ENCODE data around the gene ARSA. TPM values are rescaled to one million over a fixed set of nuclear protein-coding genes. Genes with fewer than 3 reads are reported as not detected.
"Not testable (repeated sequence)": the region's sequence is repeated elsewhere in the genome, so short reads cannot be mapped to it uniquely, and the experiment has no call there.

The ARSA gene
- 10 to 100 TPM; 14.1 to 21.0 (median 16.6) TPM for polyA plus RNA-seq (ENCODE audit: insufficient read length in 4 of 4)

- peak in 3 of 4 donors; percentile 61 to 63 (median 62) for DNase-seq (ENCODE audit: low read depth in 4 of 4, low spot score in 3 of 4)
Observed at GRCh38 chr22:50627642-50628542, at the start of gene ARSA. TSS of gene ARSA (minus strand) at chr22:50628152. CDS start at chr22:50627779, 373 bp downstream.

- no peak for DNase-seq (ENCODE audit: low read depth in 4 of 4, low spot score in 3 of 4)
Observed at GRCh38 chr22:50676661-50677492, 48.9 kb upstream of the ARSA start.

- DNase-seq (ENCODE audit: low read depth in 4 of 4, low spot score in 3 of 4), result no peak
Observed at GRCh38 chr22:50676180-50676636, 48.3 kb upstream of the ARSA start.

GRCh38 chr22:50675553-50676179 is 47.7 kb upstream of the ARSA start:
- DNase-seq (ENCODE audit: low read depth in 4 of 4, low spot score in 3 of 4), result no peak

DNA sequence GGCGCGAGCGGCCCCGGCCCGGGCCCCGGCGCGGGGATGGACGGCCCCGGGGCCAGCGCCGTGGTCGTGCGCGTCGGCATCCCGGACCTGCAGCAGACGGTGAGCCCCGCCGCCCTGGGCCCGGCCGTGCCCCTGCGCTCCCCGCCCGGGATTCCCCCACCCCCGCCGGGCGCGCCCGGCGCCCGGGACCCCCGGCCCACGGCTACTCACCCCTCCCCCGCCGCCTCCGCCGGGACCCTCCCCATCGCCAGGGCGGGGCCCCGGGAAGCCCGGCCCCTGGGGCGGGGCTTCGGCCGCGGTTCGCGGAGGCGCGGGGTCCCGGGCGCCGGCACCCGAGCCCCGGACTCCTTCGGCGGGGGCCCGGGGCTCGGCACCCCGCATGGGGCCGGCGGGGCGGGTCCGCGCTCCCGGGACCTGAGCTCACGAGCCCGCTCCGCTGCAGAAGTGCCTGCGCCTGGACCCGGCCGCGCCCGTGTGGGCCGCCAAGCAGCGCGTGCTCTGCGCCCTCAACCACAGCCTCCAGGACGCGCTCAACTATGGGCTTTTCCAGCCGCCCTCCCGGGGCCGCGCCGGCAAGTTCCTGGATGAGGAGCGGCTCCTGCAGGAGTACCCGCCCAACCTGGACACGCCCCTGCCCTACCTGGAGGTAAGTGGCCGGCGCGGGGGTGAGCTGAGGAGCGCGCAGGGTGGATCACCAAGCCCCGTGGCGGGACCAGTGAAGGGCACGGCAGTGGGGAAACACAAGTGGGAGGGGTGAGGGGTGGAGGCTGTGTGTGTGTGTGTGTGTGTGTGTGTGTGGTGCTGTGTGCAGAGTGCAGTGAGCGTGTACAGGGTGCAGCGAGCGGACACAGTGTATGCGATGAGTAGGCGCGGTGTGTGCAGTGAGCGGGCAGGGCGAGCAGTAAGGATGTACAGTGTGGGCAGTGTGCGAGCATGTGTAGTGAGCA is 46.9 kb upstream of the ARSA start:
- no peak for DNase-seq (ENCODE audit: low read depth in 4 of 4, low spot score in 3 of 4)

DNA sequence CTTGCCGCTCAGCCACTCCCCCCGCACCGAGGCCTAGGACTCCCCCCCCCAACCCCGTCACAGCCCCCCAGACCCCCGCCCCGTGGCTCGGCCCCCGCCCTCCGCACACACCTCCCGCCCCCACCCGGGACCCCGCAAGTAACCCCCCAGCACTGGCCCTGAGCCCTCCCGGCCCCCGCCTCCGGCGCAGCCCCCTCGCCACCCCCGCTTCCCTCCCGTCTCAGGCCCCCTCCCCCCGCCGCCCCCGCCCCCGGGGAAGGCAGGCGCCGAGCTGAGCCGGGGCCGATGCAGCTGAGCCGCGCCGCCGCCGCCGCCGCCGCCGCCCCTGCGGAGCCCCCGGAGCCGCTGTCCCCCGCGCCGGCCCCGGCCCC is 46.2 kb upstream of the ARSA start:
- DNase-seq (ENCODE audit: low read depth in 4 of 4, low spot score in 3 of 4), result no peak

DNA sequence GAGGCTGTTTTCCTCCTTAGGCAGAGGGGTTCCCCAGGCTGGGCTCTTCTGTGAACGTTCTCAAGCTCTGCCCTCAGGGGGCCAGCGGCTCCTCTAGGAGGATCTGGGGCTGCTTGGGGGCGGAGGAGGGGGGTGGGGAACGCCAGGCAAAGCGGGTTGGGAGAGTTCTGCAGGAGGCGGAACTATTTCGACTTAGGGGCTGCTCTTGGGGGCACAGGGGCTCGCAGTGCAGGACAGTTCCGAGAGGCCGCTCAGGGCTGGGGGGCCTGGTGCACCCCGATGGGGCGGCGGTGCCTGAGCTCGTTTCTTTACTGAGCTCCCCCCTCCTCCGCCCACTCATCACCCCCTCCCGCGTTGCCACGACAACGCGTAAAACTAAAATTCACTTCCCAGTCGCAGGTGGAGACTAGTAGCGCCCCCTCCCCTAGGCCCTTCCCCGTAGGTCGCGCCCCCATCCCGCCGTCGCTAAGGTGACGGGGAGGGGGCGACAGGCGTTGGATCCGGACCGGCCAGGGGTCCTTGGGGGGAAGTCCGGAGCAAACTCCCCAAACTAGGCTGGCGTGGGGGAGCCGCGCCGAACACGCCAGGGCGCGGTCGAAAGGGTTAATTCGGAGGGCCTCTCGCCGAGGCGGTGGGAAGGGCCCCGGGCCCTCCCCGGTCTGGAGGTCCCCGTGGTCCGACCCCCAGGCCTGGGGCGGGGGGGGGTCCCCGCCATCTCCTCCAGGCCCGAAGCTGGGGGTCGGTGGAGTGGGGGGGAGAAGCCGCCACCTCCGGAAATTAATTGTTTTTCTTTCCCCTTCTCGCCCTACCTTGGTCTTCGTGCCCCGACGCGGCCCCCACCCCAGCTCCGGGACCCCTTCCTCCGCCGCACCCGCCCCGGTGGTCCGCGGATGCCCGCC is 45.5 kb upstream of the ARSA start:
- DNase-seq (ENCODE audit: low read depth in 4 of 4, low spot score in 3 of 4), result no peak

GRCh38 chr22:50672471-50673230 is 44.7 kb upstream of the ARSA start, which contains the start of gene SHANK3:
TSS of gene SHANK3 (plus strand) at chr22:50672823.
- no peak for DNase-seq (ENCODE audit: low read depth in 4 of 4, low spot score in 3 of 4)

DNA sequence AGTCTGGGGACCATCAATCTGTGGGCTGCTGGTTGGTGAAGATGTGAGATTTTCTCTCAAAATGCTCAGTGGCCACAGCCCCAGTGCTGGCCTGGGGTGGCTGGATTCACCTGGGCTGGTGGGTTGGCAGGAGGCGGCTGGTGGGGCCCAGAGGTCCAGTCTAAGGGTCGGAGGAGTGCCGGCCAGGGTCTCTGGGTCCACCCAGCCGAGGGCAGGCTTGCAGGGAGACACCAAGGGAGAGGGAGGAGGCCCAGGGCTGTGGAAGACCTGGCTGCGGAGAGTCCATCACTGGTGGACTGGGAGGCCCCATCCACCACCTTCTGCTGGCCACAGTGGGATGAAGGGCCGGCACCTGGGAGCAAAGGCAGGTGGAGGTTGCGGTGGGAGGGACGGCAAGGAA is 44.1 kb upstream of the ARSA start:
- DNase-seq (ENCODE audit: low read depth in 4 of 4, low spot score in 3 of 4), result no peak

GRCh38 chr22:50671641-50672040 is 43.7 kb upstream of the ARSA start:
- DNase-seq (ENCODE audit: low read depth in 4 of 4, low spot score in 3 of 4), result no peak

DNA sequence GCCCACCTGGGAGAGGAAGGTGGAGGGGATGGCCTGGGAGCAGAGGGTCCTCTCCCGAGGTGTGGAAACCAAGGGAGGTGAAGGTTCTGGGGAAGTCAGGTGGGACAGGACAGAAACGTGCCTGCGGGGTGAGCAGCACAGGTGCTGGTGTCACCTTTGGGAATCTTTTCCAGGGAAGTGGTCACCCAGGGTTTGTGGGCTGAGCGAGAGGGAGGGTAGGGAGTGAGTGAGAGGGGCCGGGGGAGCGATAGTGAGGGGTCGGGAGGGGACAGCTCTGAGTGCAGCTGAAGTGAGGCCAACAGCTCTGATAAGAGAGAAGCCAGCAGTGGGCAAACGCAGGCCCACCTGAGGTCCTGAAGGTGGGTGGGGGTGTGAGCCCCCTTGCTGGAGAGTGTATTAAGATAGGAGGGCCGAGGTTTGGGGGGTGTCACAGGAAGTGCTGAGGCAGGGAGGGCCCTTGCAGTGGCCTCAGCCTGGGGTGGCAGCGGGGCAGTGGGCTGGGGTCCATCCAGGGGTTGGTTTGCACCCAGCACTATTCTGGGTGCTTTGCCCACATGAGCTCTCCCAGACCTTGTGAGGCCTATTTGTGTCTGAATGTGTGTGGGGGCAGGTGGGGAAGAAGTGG is 43.1 kb upstream of the ARSA start:
- DNase-seq (ENCODE audit: low read depth in 4 of 4, low spot score in 3 of 4), result no peak

DNA sequence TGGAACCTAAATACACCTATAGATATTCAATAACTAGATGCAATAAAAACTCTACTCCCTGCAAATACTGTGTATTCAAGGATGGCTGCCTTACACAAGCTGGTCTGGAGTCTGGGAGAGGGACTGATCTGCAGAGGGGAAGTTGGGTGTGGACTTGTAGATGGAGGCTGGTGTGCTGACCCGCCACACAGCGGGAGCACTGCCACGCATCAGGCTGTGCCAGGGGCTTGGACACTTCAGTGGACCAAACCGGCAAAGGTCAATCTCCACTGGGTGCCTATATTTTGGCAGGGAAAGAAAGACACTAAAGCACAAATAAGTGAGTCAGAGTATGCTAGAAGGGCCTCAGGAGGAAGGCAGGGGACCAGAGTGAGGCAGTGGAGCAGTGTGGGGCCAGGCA is 42.6 kb upstream of the ARSA start:
- no peak for DNase-seq (ENCODE audit: low read depth in 4 of 4, low spot score in 3 of 4)

DNA sequence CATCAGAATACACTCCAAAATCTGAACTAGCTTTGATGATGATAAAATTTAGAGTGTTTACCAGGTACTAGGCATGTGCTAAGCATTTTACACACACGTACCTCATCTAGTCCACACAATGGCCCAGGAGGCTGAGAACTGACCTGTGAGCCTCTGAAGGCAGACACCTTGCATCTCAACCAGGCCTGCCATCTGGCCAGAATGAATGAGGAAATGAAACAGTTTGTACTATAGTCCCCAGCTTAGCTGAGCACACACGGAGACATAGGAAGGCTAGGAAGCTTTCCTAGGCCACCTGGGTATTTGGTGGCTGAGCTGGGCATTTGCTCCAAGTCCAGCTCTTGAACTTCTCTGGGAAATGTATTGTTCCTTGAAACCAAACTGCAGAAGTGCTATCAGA is 37.8 kb upstream of the ARSA start:
- no peak for DNase-seq (ENCODE audit: low read depth in 4 of 4, low spot score in 3 of 4)

GRCh38 chr22:50665212-50665611 is 37.3 kb upstream of the ARSA start:
- DNase-seq (ENCODE audit: low read depth in 4 of 4, low spot score in 3 of 4), result no peak

DNA sequence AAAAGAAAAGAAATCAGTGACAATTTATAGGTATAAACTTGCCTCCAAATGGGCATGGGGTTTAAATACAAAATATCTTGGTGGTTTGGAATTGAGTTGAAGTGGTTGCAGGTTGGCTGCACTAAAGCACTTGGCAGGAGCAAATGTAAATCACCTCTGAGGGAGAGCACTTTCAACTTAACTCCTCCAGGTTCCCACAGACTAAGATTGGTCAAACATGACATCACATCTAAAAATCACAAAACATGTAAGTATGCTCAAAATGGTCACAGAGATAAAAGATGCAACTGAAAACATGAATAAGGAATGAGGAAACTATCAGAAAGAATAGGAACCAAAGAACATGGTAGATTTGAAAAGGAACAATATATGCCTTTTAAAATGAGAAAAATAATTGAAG is 32.4 kb upstream of the ARSA start:
- no peak for DNase-seq (ENCODE audit: low read depth in 4 of 4, low spot score in 3 of 4)

DNA sequence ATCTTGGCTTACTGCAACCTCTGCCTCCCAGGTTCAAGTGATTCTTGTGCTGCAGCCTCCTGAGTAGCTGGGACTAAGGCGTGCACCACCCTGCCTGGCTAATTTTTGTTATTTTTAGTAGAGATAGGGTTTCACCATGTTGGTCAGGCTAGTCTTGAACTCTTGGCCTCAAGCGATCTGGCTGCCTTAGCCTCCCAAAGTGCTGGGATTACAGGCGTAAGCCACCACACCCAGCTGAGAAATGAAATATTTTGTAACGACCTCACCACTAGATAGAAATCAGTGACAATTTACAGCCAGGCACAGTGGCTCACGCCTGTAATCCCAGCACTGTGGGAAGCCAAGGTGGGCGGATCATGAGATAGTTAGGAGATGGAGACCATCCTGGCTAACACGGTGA is 31.8 kb upstream of the ARSA start:
- DNase-seq (ENCODE audit: low read depth in 4 of 4, low spot score in 3 of 4), result not testable (repeated sequence)

GRCh38 chr22:50657925-50658324 is 30.0 kb upstream of the ARSA start:
- DNase-seq (ENCODE audit: low read depth in 4 of 4, low spot score in 3 of 4), result no peak

All from right renal pelvis (tissue), 4 donors.